IPS-NIHi7 (cell line): ENCODE data around the gene FLACC1.
"Not testable (repeated sequence)": the region's sequence is repeated elsewhere in the genome, so short reads cannot be mapped to it uniquely, and the experiment has no call there.

ENCODE experiments used
- DNase-seq: peaks from one replicate; pipeline ENCODE4 v3.0.0; 2012; ENCODE audit warnings: mixed read lengths; ENCODE audit errors: extremely low spot score

FLACC1 gene

DNA sequence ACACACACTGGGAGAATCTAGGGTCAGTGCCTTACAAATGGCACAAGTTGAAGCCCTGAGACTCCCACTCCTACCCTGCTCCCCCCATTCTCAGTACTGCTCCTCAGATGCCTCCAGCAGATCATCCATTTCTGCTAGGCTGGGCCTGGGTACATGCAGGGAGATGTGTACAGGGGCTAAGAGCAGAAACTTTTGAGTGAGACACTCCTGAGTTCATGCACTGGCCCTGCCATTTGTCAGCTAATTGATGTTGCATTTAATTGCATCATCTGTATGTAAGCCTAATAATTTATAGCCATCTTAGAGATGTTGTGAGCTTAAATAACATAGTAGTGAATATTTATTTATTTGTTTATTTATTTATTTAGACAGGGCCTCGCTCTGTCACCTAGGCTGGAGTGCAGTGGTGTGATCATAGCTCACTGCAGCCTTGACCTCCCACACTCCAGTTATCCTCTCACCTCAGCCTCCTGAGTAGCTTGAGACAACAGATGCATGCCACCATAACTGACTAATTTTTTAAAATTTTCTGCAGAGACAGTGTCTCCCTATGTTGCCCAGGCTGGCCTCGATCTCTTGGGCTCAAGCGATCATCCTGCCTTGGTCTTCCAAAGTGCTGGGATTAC is 101.6 kb downstream of the FLACC1 start:
- DNase-seq, result no peak

GRCh38 chr2:201254081-201254730 is 102.9 kb downstream of the FLACC1 start:
- DNase-seq, result peak; percentile 73

- no peak for DNase-seq
Measured at GRCh38 chr2:201250741-201251140, 106.4 kb downstream of the FLACC1 start.

DNA sequence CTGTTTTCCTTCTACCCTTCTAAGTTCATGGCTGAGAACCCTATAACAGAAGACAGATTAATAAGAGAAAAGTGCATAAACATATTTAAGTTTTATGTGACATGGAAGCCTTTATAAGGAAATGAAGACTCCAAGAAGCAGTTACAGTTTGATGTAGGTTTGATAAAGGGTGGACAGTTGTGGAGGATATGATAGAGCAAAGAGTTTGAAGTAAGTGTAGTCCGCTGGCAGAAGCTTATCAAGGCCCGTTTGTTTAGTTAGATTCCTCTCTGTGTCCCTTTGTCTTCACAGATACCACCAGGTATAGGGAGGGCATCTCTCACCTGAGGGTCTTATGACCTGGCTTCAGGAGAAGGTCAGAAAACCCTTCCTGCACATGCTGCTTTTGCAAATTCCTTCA is 107.3 kb downstream of the FLACC1 start:
- no peak for DNase-seq

GRCh38 chr2:201248288-201248844 is 108.8 kb downstream of the FLACC1 start:
- no peak for DNase-seq

GRCh38 chr2:201246280-201246679 is 110.9 kb downstream of the FLACC1 start:
- no peak for DNase-seq

- no peak for DNase-seq
Measured at GRCh38 chr2:201244829-201245228, 112.3 kb downstream of the FLACC1 start.

GRCh38 chr2:201242571-201243277 is 114.4 kb downstream of the FLACC1 start:
- DNase-seq, result no peak

GRCh38 chr2:201239167-201239935 is 117.8 kb downstream of the FLACC1 start:
- not testable (repeated sequence) for DNase-seq
